OCI-LY7 (cell line): ENCODE data around the gene FYN. TPM values are rescaled to one million over a fixed set of nuclear protein-coding genes. Genes with fewer than 3 reads are reported as not detected.

ENCODE experiments used
- BruUV-seq: library from RNA; stranded (reverse); fragments of 400-500 nt; replicated peaks from 2 replicates; lab custom pipeline; 2021; lab: Mats Ljungman, UMichigan
- CTCF ChIA-PET: fragments of 300-600 bp; sonication (Branson Sonifier 250); formaldehyde crosslinking; loops from one replicate; lab custom pipeline; 2022; ENCODE audit warnings: antibody characterized with exemption; ENCODE audit not compliant: unreplicated experiment; lab: Charles Lee
- POLR2A ChIA-PET: fragments of 300-600 bp; sonication (Branson Sonifier 250); formaldehyde crosslinking; loops from one replicate; lab custom pipeline; 2022; ENCODE audit warnings: antibody characterized with exemption; lab: Charles Lee
- DNase-seq: peaks from one replicate; pipeline ENCODE4 v3.0.0-alpha.2; 2015; ENCODE audit warnings: low spot score
- H2AFZ ChIP-seq: fragments of 200-600 bp; sonication (generic), shearing (Covaris generic); 2 replicates; pipeline ENCODE4 v1.6.1; 2014; ENCODE audit warnings: mild to moderate bottlenecking, antibody characterized with exemption, low read length, moderate library complexity
- H3K27ac ChIP-seq: fragments of 200-600 bp; sonication (generic); 2 replicates; pipeline ENCODE4 v1.5.1; 2014; ENCODE audit warnings: mixed run types, low read depth, mild to moderate bottlenecking, moderate library complexity, low read length, inconsistent platforms; ENCODE audit not compliant: poor library complexity, severe bottlenecking
- H3K36me3 ChIP-seq: fragments of 200-600 bp; sonication (generic); 2 replicates; pipeline ENCODE4 v1.6.1; 2014; ENCODE audit warnings: mild to moderate bottlenecking, antibody characterized with exemption, low read length, moderate library complexity, mixed read lengths; ENCODE audit not compliant: insufficient read depth
- H3K4me1 ChIP-seq: fragments of 200-600 bp; sonication (generic); 2 replicates; pipeline ENCODE4 v1.5.1; 2014; ENCODE audit warnings: mild to moderate bottlenecking, low read length; ENCODE audit not compliant: insufficient read depth, poor library complexity, severe bottlenecking
- H3K4me2 ChIP-seq: fragments of 200-600 bp; sonication (generic); 2 replicates; pipeline ENCODE4 v1.6.1; 2014; ENCODE audit warnings: mild to moderate bottlenecking, low read length
- H3K4me3 ChIP-seq: fragments of 200-600 bp; sonication (generic); 2 replicates; pipeline ENCODE4 v1.5.1; 2014; ENCODE audit warnings: mild to moderate bottlenecking, low read depth, low read length; ENCODE audit not compliant: poor library complexity, severe bottlenecking
- H3K79me2 ChIP-seq: fragments of 200-600 bp; sonication (generic); 2 replicates; pipeline ENCODE4 v1.6.1; 2016; ENCODE audit warnings: low read depth, mild to moderate bottlenecking, low read length, moderate library complexity, mixed read lengths; ENCODE audit not compliant: insufficient read depth
- H3K9me2 ChIP-seq: fragments of 200-600 bp; sonication (generic); 2 replicates; pipeline ENCODE4 v1.6.1; 2016; ENCODE audit warnings: mild to moderate bottlenecking, low read length, mixed read lengths; ENCODE audit not compliant: insufficient read depth
- H3K9me3 ChIP-seq: fragments of 200-600 bp; sonication (generic); 2 replicates; pipeline ENCODE4 v1.6.1; 2014; ENCODE audit warnings: mild to moderate bottlenecking, mixed run types, low read length, mixed read lengths
- H4K20me1 ChIP-seq: fragments of 200-600 bp; sonication (generic); 2 replicates; pipeline ENCODE4 v1.6.1; 2014; ENCODE audit warnings: mild to moderate bottlenecking, antibody characterized with exemption, low read length, moderate library complexity, mixed read lengths; ENCODE audit not compliant: insufficient read depth
- EZH2phosphoT487 ChIP-seq: fragments of 200-600 bp; sonication (generic); IDR thresholded peaks from 2 replicates; pipeline ENCODE4 v1.6.1; 2018; ENCODE audit warnings: low read depth, borderline replicate concordance, mild to moderate bottlenecking, mixed run types, antibody characterized with exemption, low read length, moderate library complexity, mixed read lengths
- intact Hi-C: fragments of 100-400 bp; cut with micrococcal nuclease; formaldehyde crosslinking; loops from one replicate; pipeline ENCODE4 v1.10.0; 2022; ENCODE audit not compliant: unreplicated experiment
- total RNA-seq, 2 experiments: library from RNA; depleted of rRNA in 1 of 2; stranded (reverse); fragments of >200 nt in 1 of 2; shearing (Covaris generic) in 1 of 2; gene quantifications; 2 replicates each; pipeline ENCODE4 v1.2.3, GENCODE V29; 2014 to 2022
- TF ChIP-seq, protein P1 (sequence below): fragments of 200-600 bp; sonication (generic); conservative IDR thresholded peaks from 2 replicates; pipeline ENCODE4 v1.5.1; 2014; ENCODE audit warnings: mild to moderate bottlenecking, antibody characterized with exemption, low read length, moderate library complexity, mixed read lengths

The FYN gene
- total RNA-seq, 2 experiments from 2014 or later = 57.3 to 92.9 TPM

DNA sequence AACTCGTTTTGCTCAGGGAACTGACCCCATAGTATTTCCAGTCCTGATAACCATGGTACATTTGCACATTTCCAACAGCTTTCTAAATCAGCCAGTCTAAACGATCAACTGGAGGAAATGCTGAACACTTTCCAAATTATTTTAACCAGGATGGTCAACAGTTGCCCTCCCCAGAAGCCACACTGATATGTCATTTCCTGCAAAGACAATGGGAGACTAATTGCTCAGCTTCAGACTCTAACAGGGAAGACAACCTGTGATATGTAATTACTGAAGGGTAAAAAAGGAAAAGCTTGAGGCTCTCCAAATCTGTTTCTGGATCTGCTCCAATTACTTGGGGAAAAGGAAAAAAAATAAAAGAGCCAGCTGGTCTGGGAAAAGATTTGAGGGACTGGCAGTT is 88.8 kb downstream of the FYN start:
- Histone ChIP-seq H3K4me2 (no peak overlapping the region), H2AFZ (no peak overlapping the region), H3K9me3 (no peaks in the 10 kb centered on the region), H4K20me1 (no peaks in the 10 kb centered on the region), H3K4me1 (no peaks in the 10 kb centered on the region), H3K4me3 (no peak overlapping the region), H3K79me2 (no peaks in the 10 kb centered on the region), H3K9me2 (no peaks in the 10 kb centered on the region), H3K36me3 (0 out of 2 replicates have a peak, but pooled peaks cover 7% of the 10 kb centered on the region), H3K27ac (no peak overlapping the region)
- TF ChIP-seq, protein P1, sequence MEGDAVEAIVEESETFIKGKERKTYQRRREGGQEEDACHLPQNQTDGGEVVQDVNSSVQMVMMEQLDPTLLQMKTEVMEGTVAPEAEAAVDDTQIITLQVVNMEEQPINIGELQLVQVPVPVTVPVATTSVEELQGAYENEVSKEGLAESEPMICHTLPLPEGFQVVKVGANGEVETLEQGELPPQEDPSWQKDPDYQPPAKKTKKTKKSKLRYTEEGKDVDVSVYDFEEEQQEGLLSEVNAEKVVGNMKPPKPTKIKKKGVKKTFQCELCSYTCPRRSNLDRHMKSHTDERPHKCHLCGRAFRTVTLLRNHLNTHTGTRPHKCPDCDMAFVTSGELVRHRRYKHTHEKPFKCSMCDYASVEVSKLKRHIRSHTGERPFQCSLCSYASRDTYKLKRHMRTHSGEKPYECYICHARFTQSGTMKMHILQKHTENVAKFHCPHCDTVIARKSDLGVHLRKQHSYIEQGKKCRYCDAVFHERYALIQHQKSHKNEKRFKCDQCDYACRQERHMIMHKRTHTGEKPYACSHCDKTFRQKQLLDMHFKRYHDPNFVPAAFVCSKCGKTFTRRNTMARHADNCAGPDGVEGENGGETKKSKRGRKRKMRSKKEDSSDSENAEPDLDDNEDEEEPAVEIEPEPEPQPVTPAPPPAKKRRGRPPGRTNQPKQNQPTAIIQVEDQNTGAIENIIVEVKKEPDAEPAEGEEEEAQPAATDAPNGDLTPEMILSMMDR = no peak
- no peak for TF ChIP-seq EZH2phosphoT487
- intact Hi-C loops = no loop called here
- DNase-seq = no peak
- CTCF ChIA-PET = no interaction called here
- POLR2A ChIA-PET = interaction anchor here (1.1 kb wide), 1 partner anchor 32 kb away, joined by 3 read pairs; no protein-coding TSS in a partner anchor
- BruUV-seq = no TSS peak

DNA sequence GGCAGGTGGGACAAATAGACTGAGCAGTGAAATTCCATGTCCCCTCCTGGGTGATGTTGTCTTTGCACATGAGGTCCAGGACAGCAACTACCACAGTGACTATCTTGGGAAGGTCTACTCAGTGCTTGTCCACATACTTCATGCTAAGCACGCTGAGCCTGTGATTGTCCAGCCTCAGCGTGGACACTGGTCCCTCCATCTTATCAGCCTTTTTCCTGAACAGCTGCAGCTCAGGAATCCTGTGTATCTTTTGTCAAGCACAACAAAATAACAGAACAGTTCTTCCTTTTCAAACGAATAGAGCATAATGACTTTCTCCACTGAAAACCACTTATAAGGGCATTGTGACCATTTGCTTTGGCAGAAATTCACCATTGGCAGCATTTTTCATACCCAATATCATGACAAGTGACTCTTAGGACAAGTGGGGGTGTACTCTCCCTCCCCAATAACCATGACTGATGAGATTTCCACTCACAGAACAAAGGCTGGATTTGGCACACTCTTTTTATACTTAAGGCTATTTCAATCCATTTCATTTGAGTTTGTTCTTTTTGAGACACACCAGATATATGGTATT is 90.3 kb downstream of the FYN start:
- no peak overlapping the region for H3K4me3 ChIP-seq
- POLR2A ChIA-PET = interaction anchor here (1.0 kb wide), 1 partner anchor 10 kb away, joined by 3 read pairs; no protein-coding TSS in a partner anchor
- H3K27ac ChIP-seq = no peak overlapping the region
- DNase-seq = no peak
- no peaks in the 10 kb centered on the region for H3K9me2 ChIP-seq
- no peak overlapping the region for H2AFZ ChIP-seq
- intact Hi-C loops = no loop called here
- H3K4me1 ChIP-seq = no peaks in the 10 kb centered on the region
- TF ChIP-seq EZH2phosphoT487 = no peak
- TF ChIP-seq, protein P1 = no peak
- CTCF ChIA-PET = no interaction called here
- no peak overlapping the region for H3K4me2 ChIP-seq
- no TSS peak for BruUV-seq
- H3K79me2 ChIP-seq = no peaks in the 10 kb centered on the region
- no peaks in the 10 kb centered on the region for H4K20me1 ChIP-seq
- 0 out of 2 replicates have a peak, but pooled peaks cover 7% of the 10 kb centered on the region for H3K36me3 ChIP-seq
- no peaks in the 10 kb centered on the region for H3K9me3 ChIP-seq

DNA sequence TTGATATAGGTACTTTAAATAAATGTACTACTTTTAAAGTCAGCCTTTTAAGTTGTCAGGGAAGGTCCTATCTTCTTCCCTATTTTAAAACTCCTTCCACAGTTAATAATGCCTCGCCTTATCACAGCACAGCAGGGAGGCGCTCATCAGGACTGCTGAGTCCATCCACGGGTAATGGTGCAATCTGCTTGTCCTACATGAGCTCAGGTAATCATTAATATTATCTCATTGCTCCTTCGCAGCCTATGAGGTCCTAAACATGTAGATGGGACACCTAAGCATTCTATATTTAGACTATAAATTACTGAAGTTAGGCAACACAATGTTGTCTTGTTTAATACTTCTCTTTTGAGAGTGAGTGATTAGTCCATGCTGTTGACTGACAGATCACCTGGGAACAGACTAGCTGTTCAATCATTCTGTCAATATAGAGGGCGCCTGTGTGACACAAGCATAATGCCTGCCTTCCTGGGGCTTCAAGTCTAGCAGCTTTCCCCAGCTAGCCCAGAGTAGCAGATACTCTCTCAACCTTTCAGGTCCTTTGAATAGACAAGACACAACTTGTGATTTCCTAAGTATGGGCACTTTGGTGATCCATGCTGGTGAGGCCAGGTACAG is 91.0 kb downstream of the FYN start:
- intact Hi-C loops = no loop called here
- Histone ChIP-seq H3K4me2 (no peak overlapping the region), H3K36me3 (0 out of 2 replicates have a peak, but pooled peaks cover 7% of the 10 kb centered on the region), H3K4me1 (no peaks in the 10 kb centered on the region), H3K9me2 (no peaks in the 10 kb centered on the region), H2AFZ (no peak overlapping the region), H3K4me3 (no peak overlapping the region), H3K27ac (no peak overlapping the region), H3K79me2 (no peaks in the 10 kb centered on the region), H4K20me1 (no peaks in the 10 kb centered on the region), H3K9me3 (no peaks in the 10 kb centered on the region)
- DNase-seq = no peak
- CTCF ChIA-PET = interaction anchor here (1.1 kb wide), 1 partner anchor 42 kb away, joined by 3 read pairs; no protein-coding TSS in a partner anchor
- BruUV-seq = no TSS peak
- TF ChIP-seq, protein P1 = no peak
- no peak for TF ChIP-seq EZH2phosphoT487
- POLR2A ChIA-PET = interaction anchor here (1.4 kb wide), 1 partner anchor 12 kb away, joined by 3 read pairs; no protein-coding TSS in a partner anchor
